Measurements from ENCODE around the gene MINDY4B. TPM values are rescaled to one million over a fixed set of nuclear protein-coding genes. Genes with fewer than 3 reads are reported as not detected.

The MINDY4B gene
- total RNA-seq, 1 donor from 2014 or later, result not detected

DNA sequence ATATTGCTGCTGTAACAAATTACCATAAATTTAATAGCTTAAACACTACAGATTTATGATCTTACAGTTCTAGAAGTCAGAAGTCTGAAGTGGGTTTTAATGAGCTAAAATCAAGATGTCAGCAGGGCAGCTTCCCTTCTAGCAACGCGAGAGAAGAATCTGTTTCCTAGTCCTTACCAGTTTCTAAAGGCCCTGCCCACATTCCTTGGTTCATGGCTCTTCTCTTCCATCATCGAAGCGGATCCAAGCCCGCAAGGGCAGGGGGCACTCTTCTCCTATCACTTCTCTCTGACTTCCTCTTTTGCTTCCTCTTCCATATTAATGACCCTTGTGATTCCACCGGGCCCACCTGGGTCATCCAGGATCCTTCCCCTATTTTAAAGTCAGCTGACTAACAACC lies 16.1 kb downstream of the MINDY4B start:
- Histone ChIP-seq H3K9ac (ENCODE audit: low read length) (no peak overlapping the region), H3K27me3 (ENCODE audit: insufficient read depth, low read length) (peaks cover 9% of the 10 kb centered on the region), H3K4me2 (ENCODE audit: low read length) (no peak overlapping the region), H3K79me2 (ENCODE audit: insufficient read depth, low read length) (no peaks in the 10 kb centered on the region), H3K9me3 (ENCODE audit: insufficient read depth, low read depth, low read length) (no peaks in the 10 kb centered on the region), H3K27ac (ENCODE audit: low read depth, low read length) (no peak overlapping the region), H3K4me3 (ENCODE audit: insufficient read depth, low read depth, low read length) (no peak overlapping the region), H3K4me1 (ENCODE audit: insufficient read depth, low read length) (no peaks in the 10 kb centered on the region), H4K20me1 (ENCODE audit: insufficient read depth, low read length) (no peaks in the 10 kb centered on the region), H2AFZ (ENCODE audit: low read depth, low read length) (no peak overlapping the region), H3K36me3 (ENCODE audit: insufficient read depth, low read length) (no peaks in the 10 kb centered on the region)
- no peak for TF ChIP-seq EZH2 (IDR thresholded peaks at IDR 0.05; ENCODE audit: insufficient read depth, low read length)
- TF ChIP-seq, protein P1, sequence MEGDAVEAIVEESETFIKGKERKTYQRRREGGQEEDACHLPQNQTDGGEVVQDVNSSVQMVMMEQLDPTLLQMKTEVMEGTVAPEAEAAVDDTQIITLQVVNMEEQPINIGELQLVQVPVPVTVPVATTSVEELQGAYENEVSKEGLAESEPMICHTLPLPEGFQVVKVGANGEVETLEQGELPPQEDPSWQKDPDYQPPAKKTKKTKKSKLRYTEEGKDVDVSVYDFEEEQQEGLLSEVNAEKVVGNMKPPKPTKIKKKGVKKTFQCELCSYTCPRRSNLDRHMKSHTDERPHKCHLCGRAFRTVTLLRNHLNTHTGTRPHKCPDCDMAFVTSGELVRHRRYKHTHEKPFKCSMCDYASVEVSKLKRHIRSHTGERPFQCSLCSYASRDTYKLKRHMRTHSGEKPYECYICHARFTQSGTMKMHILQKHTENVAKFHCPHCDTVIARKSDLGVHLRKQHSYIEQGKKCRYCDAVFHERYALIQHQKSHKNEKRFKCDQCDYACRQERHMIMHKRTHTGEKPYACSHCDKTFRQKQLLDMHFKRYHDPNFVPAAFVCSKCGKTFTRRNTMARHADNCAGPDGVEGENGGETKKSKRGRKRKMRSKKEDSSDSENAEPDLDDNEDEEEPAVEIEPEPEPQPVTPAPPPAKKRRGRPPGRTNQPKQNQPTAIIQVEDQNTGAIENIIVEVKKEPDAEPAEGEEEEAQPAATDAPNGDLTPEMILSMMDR (IDR thresholded peaks at IDR 0.05; ENCODE audit: insufficient read depth, low read depth, low read length), result no peak
- Mint-ChIP-seq H3K36me3 (ENCODE audit: low read depth, unreplicated experiment) (peaks cover 2% of the 10 kb centered on the region), H3K4me1 (ENCODE audit: low read depth, unreplicated experiment) (no peaks in the 10 kb centered on the region), H3K4me3 (ENCODE audit: unreplicated experiment) (no peak overlapping the region), H3K27ac (ENCODE audit: unreplicated experiment) (no peak overlapping the region), H3K27me3 (ENCODE audit: low read depth, unreplicated experiment) (peaks cover 3% of the 10 kb centered on the region), H3K9me3 (ENCODE audit: unreplicated experiment) (peaks cover 10% of the 10 kb centered on the region)
- DNase-seq (ENCODE audit: low read depth), result no peak
- FAIRE-seq, result no peak

DNA sequence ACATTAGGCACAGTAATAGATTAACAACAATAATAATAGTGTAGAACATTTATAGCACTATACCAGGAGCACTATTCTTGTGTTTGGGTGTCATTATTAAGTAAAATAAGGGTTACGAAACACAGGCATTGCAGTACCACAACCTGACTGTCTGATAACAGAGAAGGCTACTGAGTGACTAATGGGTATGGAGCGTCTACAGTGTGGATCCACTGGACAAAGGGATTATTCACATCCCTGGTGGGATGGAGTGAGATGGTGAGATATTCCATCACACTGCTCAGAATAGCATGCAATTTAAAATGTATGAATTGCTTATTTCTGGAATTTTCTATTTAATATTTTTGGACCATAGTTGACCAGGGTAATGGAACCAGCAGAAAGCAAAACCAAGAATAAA lies 18.2 kb downstream of the MINDY4B start:
- H3K27me3 ChIP-seq (ENCODE audit: insufficient read depth, low read length), result peaks cover 12% of the 10 kb centered on the region
- H2AFZ ChIP-seq (ENCODE audit: low read depth, low read length), result no peak overlapping the region
- DNase-seq (ENCODE audit: low read depth) (peak; percentile 30), FAIRE-seq (no peak)
- TF ChIP-seq EZH2 (IDR thresholded peaks at IDR 0.05; ENCODE audit: insufficient read depth, low read length), result no peak
- TF ChIP-seq, protein P1 (IDR thresholded peaks at IDR 0.05; ENCODE audit: insufficient read depth, low read depth, low read length), result no peak
- no peaks in the 10 kb centered on the region for H3K4me1 ChIP-seq (ENCODE audit: insufficient read depth, low read length)
- H3K9me3 ChIP-seq (ENCODE audit: insufficient read depth, low read depth, low read length), result no peaks in the 10 kb centered on the region
- H3K4me1 Mint-ChIP-seq (ENCODE audit: low read depth, unreplicated experiment), result no peaks in the 10 kb centered on the region
- H3K36me3 ChIP-seq (ENCODE audit: insufficient read depth, low read length), result no peaks in the 10 kb centered on the region
- H3K9ac ChIP-seq (ENCODE audit: low read length), result no peak overlapping the region
- no peaks in the 10 kb centered on the region for H4K20me1 ChIP-seq (ENCODE audit: insufficient read depth, low read length)
- no peak overlapping the region for H3K27ac ChIP-seq (ENCODE audit: low read depth, low read length)
- H3K27me3 Mint-ChIP-seq (ENCODE audit: low read depth, unreplicated experiment), result peaks cover 12% of the 10 kb centered on the region
- H3K27ac Mint-ChIP-seq (ENCODE audit: unreplicated experiment), result no peak overlapping the region
- H3K4me3 ChIP-seq (ENCODE audit: insufficient read depth, low read depth, low read length), result no peak overlapping the region
- peaks cover 10% of the 10 kb centered on the region for H3K9me3 Mint-ChIP-seq (ENCODE audit: unreplicated experiment)
- H3K4me2 ChIP-seq (ENCODE audit: low read length), result no peak overlapping the region
- H3K79me2 ChIP-seq (ENCODE audit: insufficient read depth, low read length), result no peaks in the 10 kb centered on the region
- peaks cover 2% of the 10 kb centered on the region for H3K36me3 Mint-ChIP-seq (ENCODE audit: low read depth, unreplicated experiment)
- H3K4me3 Mint-ChIP-seq (ENCODE audit: unreplicated experiment), result no peak overlapping the region

DNA sequence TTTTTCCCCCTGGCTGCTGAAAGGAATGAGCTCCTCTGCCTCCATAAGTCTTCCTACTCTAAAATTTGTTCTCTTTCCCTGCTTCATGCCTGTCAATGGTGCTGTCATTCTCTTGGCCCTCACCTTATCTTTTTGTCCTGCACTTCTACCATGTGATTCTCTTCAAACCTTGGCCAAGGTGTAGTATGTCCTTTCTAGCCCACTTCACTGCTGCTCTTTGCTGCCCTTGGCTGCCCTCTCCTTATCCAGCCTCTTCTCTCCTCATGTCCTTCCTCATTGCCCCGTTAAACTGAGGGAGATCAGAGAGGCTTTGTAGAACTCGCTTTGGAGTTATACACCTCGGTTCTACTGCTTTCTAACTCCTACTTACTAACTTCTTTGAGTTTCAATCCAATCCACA lies 19.7 kb downstream of the MINDY4B start:
- no peak overlapping the region for H3K4me2 ChIP-seq (ENCODE audit: low read length)
- FAIRE-seq, result no peak
- no peak overlapping the region for H3K27ac ChIP-seq (ENCODE audit: low read depth, low read length)
- Mint-ChIP-seq H3K4me3 (ENCODE audit: unreplicated experiment) (no peak overlapping the region), H3K27ac (ENCODE audit: unreplicated experiment) (no peak overlapping the region), H3K36me3 (ENCODE audit: low read depth, unreplicated experiment) (peaks cover 2% of the 10 kb centered on the region), H3K9me3 (ENCODE audit: unreplicated experiment) (peaks cover 10% of the 10 kb centered on the region), H3K27me3 (ENCODE audit: low read depth, unreplicated experiment) (peaks cover 14% of the 10 kb centered on the region), H3K4me1 (ENCODE audit: low read depth, unreplicated experiment) (no peaks in the 10 kb centered on the region)
- no peak for DNase-seq (ENCODE audit: low read depth)
- no peak overlapping the region for H3K4me3 ChIP-seq (ENCODE audit: insufficient read depth, low read depth, low read length)
- no peaks in the 10 kb centered on the region for H3K9me3 ChIP-seq (ENCODE audit: insufficient read depth, low read depth, low read length)
- H3K9ac ChIP-seq (ENCODE audit: low read length), result no peak overlapping the region
- H4K20me1 ChIP-seq (ENCODE audit: insufficient read depth, low read length), result no peaks in the 10 kb centered on the region
- H3K79me2 ChIP-seq (ENCODE audit: insufficient read depth, low read length), result no peaks in the 10 kb centered on the region
- peaks cover 12% of the 10 kb centered on the region for H3K27me3 ChIP-seq (ENCODE audit: insufficient read depth, low read length)
- no peaks in the 10 kb centered on the region for H3K36me3 ChIP-seq (ENCODE audit: insufficient read depth, low read length)
- no peak overlapping the region for H2AFZ ChIP-seq (ENCODE audit: low read depth, low read length)
- H3K4me1 ChIP-seq (ENCODE audit: insufficient read depth, low read length), result no peaks in the 10 kb centered on the region
- TF ChIP-seq, protein P1 (IDR thresholded peaks at IDR 0.05; ENCODE audit: insufficient read depth, low read depth, low read length), result no peak
- no peak for TF ChIP-seq EZH2 (IDR thresholded peaks at IDR 0.05; ENCODE audit: insufficient read depth, low read length)
